OCI-LY7 (cell line): ENCODE data around the gene TPX2. TPM values are rescaled to one million over a fixed set of nuclear protein-coding genes. Genes with fewer than 3 reads are reported as not detected.

ENCODE experiments used
- BruUV-seq: library from RNA; stranded (reverse); fragments of 400-500 nt; replicated peaks from 2 replicates; lab custom pipeline; 2021; lab: Mats Ljungman, UMichigan
- CTCF ChIA-PET: fragments of 300-600 bp; sonication (Branson Sonifier 250); formaldehyde crosslinking; loops from one replicate; lab custom pipeline; 2022; ENCODE audit warnings: antibody characterized with exemption; ENCODE audit not compliant: unreplicated experiment; lab: Charles Lee
- POLR2A ChIA-PET: fragments of 300-600 bp; sonication (Branson Sonifier 250); formaldehyde crosslinking; loops from one replicate; lab custom pipeline; 2022; ENCODE audit warnings: antibody characterized with exemption; lab: Charles Lee
- DNase-seq: peaks from one replicate; pipeline ENCODE4 v3.0.0-alpha.2; 2015; ENCODE audit warnings: low spot score
- H2AFZ ChIP-seq: fragments of 200-600 bp; sonication (generic), shearing (Covaris generic); 2 replicates; pipeline ENCODE4 v1.6.1; 2014; ENCODE audit warnings: mild to moderate bottlenecking, antibody characterized with exemption, low read length, moderate library complexity
- H3K27ac ChIP-seq: fragments of 200-600 bp; sonication (generic); 2 replicates; pipeline ENCODE4 v1.5.1; 2014; ENCODE audit warnings: mixed run types, low read depth, mild to moderate bottlenecking, moderate library complexity, low read length, inconsistent platforms; ENCODE audit not compliant: poor library complexity, severe bottlenecking
- H3K36me3 ChIP-seq: fragments of 200-600 bp; sonication (generic); 2 replicates; pipeline ENCODE4 v1.6.1; 2014; ENCODE audit warnings: mild to moderate bottlenecking, antibody characterized with exemption, low read length, moderate library complexity, mixed read lengths; ENCODE audit not compliant: insufficient read depth
- H3K4me1 ChIP-seq: fragments of 200-600 bp; sonication (generic); 2 replicates; pipeline ENCODE4 v1.5.1; 2014; ENCODE audit warnings: mild to moderate bottlenecking, low read length; ENCODE audit not compliant: insufficient read depth, poor library complexity, severe bottlenecking
- H3K4me2 ChIP-seq: fragments of 200-600 bp; sonication (generic); 2 replicates; pipeline ENCODE4 v1.6.1; 2014; ENCODE audit warnings: mild to moderate bottlenecking, low read length
- H3K4me3 ChIP-seq: fragments of 200-600 bp; sonication (generic); 2 replicates; pipeline ENCODE4 v1.5.1; 2014; ENCODE audit warnings: mild to moderate bottlenecking, low read depth, low read length; ENCODE audit not compliant: poor library complexity, severe bottlenecking
- H3K79me2 ChIP-seq: fragments of 200-600 bp; sonication (generic); 2 replicates; pipeline ENCODE4 v1.6.1; 2016; ENCODE audit warnings: low read depth, mild to moderate bottlenecking, low read length, moderate library complexity, mixed read lengths; ENCODE audit not compliant: insufficient read depth
- H3K9me2 ChIP-seq: fragments of 200-600 bp; sonication (generic); 2 replicates; pipeline ENCODE4 v1.6.1; 2016; ENCODE audit warnings: mild to moderate bottlenecking, low read length, mixed read lengths; ENCODE audit not compliant: insufficient read depth
- H3K9me3 ChIP-seq: fragments of 200-600 bp; sonication (generic); 2 replicates; pipeline ENCODE4 v1.6.1; 2014; ENCODE audit warnings: mild to moderate bottlenecking, mixed run types, low read length, mixed read lengths
- H4K20me1 ChIP-seq: fragments of 200-600 bp; sonication (generic); 2 replicates; pipeline ENCODE4 v1.6.1; 2014; ENCODE audit warnings: mild to moderate bottlenecking, antibody characterized with exemption, low read length, moderate library complexity, mixed read lengths; ENCODE audit not compliant: insufficient read depth
- CTCF ChIP-seq: fragments of 200-600 bp; sonication (generic); conservative IDR thresholded peaks from 2 replicates; pipeline ENCODE4 v1.5.1; 2014; ENCODE audit warnings: mild to moderate bottlenecking, antibody characterized with exemption, low read length, moderate library complexity, mixed read lengths
- EZH2phosphoT487 ChIP-seq: fragments of 200-600 bp; sonication (generic); IDR thresholded peaks from 2 replicates; pipeline ENCODE4 v1.6.1; 2018; ENCODE audit warnings: low read depth, borderline replicate concordance, mild to moderate bottlenecking, mixed run types, antibody characterized with exemption, low read length, moderate library complexity, mixed read lengths
- intact Hi-C: fragments of 100-400 bp; cut with micrococcal nuclease; formaldehyde crosslinking; loops from one replicate; pipeline ENCODE4 v1.10.0; 2022; ENCODE audit not compliant: unreplicated experiment
- total RNA-seq, 2 experiments: library from RNA; depleted of rRNA in 1 of 2; stranded (reverse); fragments of >200 nt in 1 of 2; shearing (Covaris generic) in 1 of 2; gene quantifications; 2 replicates each; pipeline ENCODE4 v1.2.3, GENCODE V29; 2014 to 2022

Gene TPX2
- total RNA-seq, 2 experiments from 2014 or later: 121 to 173 TPM

DNA sequence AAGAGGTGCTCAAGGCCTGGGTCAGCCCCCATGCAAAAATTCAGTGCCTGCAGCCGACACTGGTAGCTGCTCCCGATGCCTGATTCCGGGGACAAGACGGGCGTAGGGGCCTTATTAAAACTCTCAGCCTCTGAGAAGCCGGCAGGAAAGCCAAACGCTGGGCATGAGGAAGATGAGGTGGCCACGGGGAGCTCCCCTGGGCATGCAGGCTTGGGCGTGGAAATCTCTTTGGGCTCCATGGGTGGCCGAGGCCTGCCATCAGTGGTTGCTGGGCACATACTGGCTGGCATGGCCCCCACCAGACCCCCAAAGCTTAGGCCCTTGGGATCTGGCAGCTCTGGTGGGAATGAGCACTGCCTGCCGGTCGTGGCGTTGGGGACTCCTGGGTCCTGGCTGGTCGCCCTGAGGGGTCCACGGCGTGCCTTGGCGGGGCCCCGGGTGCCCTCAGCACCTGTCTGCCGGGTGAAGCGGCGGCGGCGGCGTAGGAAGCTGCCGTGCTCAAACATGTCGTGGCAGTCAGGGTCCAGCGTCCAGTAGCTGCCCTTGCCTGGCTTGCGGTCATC, 105.7 kb downstream of the TPX2 start:
- DNase-seq: no peak
- Histone ChIP-seq H4K20me1 (no peaks in the 10 kb centered on the region), H3K27ac (no peak overlapping the region), H3K9me3 (no peaks in the 10 kb centered on the region), H3K4me1 (peaks cover 13% of the 10 kb centered on the region), H3K79me2 (no peaks in the 10 kb centered on the region), H3K9me2 (no peaks in the 10 kb centered on the region), H3K4me3 (no peak overlapping the region), H3K36me3 (no peaks in the 10 kb centered on the region), H3K4me2 (no peak overlapping the region), H2AFZ (no peak overlapping the region)
- TF ChIP-seq CTCF: no peak
- TF ChIP-seq EZH2phosphoT487: no peak
- ChIA-PET POLR2A (no interaction called here), CTCF (no interaction called here)
- intact Hi-C loops: no loop called here
- BruUV-seq: no TSS peak

DNA sequence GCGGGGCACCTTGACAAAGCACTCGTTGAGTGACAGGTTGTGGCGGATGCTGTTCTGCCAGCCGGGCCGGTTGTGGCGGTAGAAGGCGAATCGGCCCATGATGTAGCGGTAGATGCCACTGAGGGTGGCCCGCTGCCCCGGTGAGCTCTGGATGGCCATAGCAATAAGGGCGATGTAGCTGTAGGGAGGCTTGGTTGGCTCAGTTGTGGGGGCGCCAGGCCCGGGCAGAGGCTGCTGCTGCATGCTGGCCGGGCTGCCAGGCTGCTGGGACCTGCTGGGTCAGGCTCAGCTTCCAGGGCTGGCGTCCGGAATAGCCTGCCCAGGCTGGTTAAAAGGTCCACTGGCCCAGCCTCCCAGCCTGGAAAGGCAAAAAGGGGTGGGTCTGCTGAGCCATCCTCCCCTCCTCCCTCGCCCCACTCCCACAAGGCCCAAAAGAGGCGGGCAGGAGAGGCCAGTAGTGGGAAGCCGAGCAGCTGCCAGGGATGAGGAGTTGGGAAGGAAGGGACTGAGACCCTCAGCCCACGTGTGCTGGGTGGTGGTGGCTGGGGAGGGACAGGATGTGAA, 106.3 kb downstream of the TPX2 start, which contains the start of gene FOXS1:
Gene FOXS1, minus strand, starts transcription at position 305 of the 564 bp plus-strand sequence. Its CDS starts 62 bp downstream, at position 243.
- H3K9me2 ChIP-seq: no peaks in the 10 kb centered on the region
- no peaks in the 10 kb centered on the region for H3K79me2 ChIP-seq
- intact Hi-C loops: no loop called here
- H2AFZ ChIP-seq: no peak within 1 kb of the TSS
- CTCF ChIA-PET: no interaction called here
- no peak within 1 kb of the TSS for H3K4me3 ChIP-seq
- no peaks in the 10 kb centered on the region for H3K9me3 ChIP-seq
- no peaks in the 10 kb centered on the region for H3K36me3 ChIP-seq
- no peak for DNase-seq
- H3K27ac ChIP-seq: no peak within 1 kb of the TSS
- TF ChIP-seq EZH2phosphoT487: no peak
- no peak for TF ChIP-seq CTCF
- peaks cover 13% of the 10 kb centered on the region for H3K4me1 ChIP-seq
- no peak within 1 kb of the TSS for H3K4me2 ChIP-seq
- POLR2A ChIA-PET: no interaction called here
- no peaks in the 10 kb centered on the region for H4K20me1 ChIP-seq
- no TSS peak for BruUV-seq

GRCh38 chr20:31846793-31847138, 107.7 kb downstream of the TPX2 start:
- intact Hi-C loops: loop anchor here (1.0 kb wide), 1 partner anchor 23 kb away; no protein-coding TSS in a partner anchor
- no peaks in the 10 kb centered on the region for H3K9me2 ChIP-seq
- H3K4me1 ChIP-seq: peaks cover 13% of the 10 kb centered on the region
- H4K20me1 ChIP-seq: no peaks in the 10 kb centered on the region
- no peaks in the 10 kb centered on the region for H3K9me3 ChIP-seq
- DNase-seq: no peak
- BruUV-seq: no TSS peak
- no peak overlapping the region for H3K27ac ChIP-seq
- no peak overlapping the region for H2AFZ ChIP-seq
- no peaks in the 10 kb centered on the region for H3K79me2 ChIP-seq
- no peak overlapping the region for H3K4me3 ChIP-seq
- TF ChIP-seq EZH2phosphoT487 (no peak), CTCF (peak; percentile 53)
- CTCF ChIA-PET: interaction anchor here (0.6 to 1.3 kb wide), 4 partner anchors 9 to 239 kb away, joined by 3 to 4 read pairs (median 3); no protein-coding TSS in a partner anchor
- POLR2A ChIA-PET: interaction anchor here (0.6 kb wide), 1 partner anchor 564 kb away, joined by 4 read pairs; no protein-coding TSS in a partner anchor
- no peaks in the 10 kb centered on the region for H3K36me3 ChIP-seq
- H3K4me2 ChIP-seq: no peak overlapping the region
